AG09319 (cell line): ENCODE data around the gene PLXNC1.

ENCODE experiments used
- DNase-seq: peaks from one replicate; pipeline ENCODE4 v3.0.0-alpha.2; 2010; ENCODE audit warnings: low read depth; ENCODE audit errors: extremely low read depth
- TF ChIP-seq, protein P1 (sequence below): IDR thresholded peaks from 2 replicates; pipeline ENCODE4 v1.5.1; 2011; ENCODE audit warnings: low read depth, mild to moderate bottlenecking, inconsistent platforms, low read length, moderate library complexity

PLXNC1 gene

GRCh38 chr12:94116191-94116590 lies 32.2 kb upstream of the PLXNC1 start:
- no peak for DNase-seq
- TF ChIP-seq, protein P1, sequence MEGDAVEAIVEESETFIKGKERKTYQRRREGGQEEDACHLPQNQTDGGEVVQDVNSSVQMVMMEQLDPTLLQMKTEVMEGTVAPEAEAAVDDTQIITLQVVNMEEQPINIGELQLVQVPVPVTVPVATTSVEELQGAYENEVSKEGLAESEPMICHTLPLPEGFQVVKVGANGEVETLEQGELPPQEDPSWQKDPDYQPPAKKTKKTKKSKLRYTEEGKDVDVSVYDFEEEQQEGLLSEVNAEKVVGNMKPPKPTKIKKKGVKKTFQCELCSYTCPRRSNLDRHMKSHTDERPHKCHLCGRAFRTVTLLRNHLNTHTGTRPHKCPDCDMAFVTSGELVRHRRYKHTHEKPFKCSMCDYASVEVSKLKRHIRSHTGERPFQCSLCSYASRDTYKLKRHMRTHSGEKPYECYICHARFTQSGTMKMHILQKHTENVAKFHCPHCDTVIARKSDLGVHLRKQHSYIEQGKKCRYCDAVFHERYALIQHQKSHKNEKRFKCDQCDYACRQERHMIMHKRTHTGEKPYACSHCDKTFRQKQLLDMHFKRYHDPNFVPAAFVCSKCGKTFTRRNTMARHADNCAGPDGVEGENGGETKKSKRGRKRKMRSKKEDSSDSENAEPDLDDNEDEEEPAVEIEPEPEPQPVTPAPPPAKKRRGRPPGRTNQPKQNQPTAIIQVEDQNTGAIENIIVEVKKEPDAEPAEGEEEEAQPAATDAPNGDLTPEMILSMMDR = no peak

GRCh38 chr12:94121886-94122285 lies 26.5 kb upstream of the PLXNC1 start:
- DNase-seq = no peak
- TF ChIP-seq, protein P1 = no peak

DNA sequence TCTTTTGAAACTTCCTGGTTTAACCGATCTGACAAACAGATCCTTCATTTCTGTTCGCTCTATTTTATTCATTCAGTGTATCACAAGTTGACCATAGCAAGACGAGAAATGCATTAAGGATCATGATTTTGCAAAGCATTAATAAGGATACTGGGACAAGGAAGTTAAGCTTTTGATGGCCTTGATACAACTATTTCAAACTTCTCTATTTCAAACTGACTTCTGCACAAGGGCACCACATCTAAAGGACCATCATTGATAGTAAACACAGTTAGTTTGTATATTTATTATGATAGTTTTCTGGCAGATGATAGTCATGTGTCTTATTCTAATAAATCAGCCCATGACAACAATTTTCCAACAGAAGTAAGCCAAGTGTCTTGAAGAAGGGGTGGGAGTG lies 25.8 kb upstream of the PLXNC1 start:
- TF ChIP-seq, protein P1 = no peak
- DNase-seq = no peak

DNA sequence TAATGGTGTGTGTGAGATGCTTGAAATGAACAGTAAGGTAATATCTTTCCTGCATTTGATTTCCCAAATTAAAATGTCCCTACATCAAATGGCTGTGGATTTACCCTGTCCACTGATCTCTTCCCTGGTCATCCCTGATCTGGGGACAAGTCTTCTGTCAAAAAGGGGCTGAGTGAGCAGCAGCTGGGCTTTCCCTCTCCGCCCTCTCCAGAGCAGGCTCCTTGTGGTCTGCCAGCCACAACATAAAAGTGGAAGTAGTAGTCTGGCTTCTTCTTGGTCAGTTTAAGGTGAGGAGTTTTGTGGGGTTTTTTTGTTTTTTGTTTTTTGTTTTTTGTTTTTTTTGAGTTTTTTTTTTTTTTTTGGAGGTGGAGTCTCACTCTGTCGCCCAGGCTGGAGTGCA lies 25.2 kb upstream of the PLXNC1 start:
- DNase-seq = no peak
- TF ChIP-seq, protein P1 = no peak

GRCh38 chr12:94126067-94126466 lies 22.3 kb upstream of the PLXNC1 start:
- no peak for DNase-seq
- TF ChIP-seq, protein P1 = no peak

- no peak for DNase-seq
- TF ChIP-seq, protein P1 = no peak
These were observed 20.9 kb upstream of the PLXNC1 start for GRCh38 chr12:94127239-94128131.

DNA sequence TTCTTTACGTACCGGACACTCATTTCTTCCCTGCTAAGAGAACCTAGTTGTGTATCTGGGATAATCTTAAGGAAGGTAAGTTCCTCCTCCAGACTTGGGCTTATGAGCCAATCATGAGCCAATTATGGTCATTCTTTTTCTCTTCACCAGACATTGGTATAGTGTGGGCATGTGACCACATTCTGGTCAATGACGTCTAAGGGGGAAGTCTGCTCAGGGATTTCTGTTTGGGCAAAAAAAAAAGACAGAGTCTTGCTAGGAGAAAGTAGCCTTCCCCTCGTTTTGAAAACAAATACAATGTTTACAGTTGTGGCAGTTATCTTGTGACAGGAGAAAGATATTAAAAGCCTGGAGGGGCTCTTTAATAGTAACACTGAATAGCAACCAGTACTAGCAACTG lies 20.1 kb upstream of the PLXNC1 start:
- DNase-seq = no peak
- TF ChIP-seq, protein P1 = no peak
